Measurements from ENCODE around the gene COX20.
"Not testable (repeated sequence)": the region's sequence is repeated elsewhere in the genome, so short reads cannot be mapped to it uniquely, and the experiment has no call there.

The COX20 gene

DNA sequence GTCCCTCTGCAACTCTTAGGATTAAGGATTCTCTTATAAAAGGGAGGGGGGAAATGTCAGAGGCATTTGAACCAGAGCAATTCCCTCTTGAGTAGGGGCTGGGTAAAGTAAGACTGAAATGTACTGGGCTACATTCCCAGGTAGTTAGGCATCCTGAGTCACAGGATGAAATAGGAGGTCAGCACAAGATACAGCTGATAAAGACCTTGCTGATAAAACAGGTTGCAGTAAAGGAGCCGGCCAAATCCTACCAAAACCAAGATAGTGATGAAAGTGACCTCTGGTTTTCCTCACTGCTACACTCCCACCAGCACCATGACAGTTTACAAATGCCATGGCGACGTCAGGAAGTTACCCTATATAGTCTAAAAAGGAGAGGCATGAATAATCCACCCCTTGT, 14.3 kb upstream of the COX20 start:
- H3K4me3 ChIP-seq (ENCODE audit: low read length), result no peak overlapping the region

DNA sequence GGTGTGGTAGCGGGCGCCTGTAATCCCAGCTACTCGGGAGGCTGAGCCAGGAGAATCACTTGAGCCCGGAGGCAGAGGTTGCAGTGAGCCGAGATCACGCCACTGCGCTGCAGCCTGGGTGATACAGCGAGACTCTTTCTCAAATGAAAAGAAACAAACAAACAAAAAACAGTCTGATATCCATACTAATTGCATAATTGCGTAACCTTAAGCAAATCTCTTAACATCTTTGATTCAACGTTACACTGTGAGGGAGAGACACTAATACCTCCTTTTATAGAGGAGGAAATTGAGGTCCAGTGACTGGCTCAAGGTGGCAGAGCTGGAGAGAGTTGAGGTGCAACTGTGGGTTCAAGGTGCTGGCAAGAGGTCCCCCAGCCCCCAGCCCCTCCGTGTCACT, 12.6 kb upstream of the COX20 start:
- H3K4me3 ChIP-seq (ENCODE audit: low read length), result no peak overlapping the region
- TF ChIP-seq, protein P1, sequence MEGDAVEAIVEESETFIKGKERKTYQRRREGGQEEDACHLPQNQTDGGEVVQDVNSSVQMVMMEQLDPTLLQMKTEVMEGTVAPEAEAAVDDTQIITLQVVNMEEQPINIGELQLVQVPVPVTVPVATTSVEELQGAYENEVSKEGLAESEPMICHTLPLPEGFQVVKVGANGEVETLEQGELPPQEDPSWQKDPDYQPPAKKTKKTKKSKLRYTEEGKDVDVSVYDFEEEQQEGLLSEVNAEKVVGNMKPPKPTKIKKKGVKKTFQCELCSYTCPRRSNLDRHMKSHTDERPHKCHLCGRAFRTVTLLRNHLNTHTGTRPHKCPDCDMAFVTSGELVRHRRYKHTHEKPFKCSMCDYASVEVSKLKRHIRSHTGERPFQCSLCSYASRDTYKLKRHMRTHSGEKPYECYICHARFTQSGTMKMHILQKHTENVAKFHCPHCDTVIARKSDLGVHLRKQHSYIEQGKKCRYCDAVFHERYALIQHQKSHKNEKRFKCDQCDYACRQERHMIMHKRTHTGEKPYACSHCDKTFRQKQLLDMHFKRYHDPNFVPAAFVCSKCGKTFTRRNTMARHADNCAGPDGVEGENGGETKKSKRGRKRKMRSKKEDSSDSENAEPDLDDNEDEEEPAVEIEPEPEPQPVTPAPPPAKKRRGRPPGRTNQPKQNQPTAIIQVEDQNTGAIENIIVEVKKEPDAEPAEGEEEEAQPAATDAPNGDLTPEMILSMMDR (conservative IDR thresholded peaks at IDR 0.05; ENCODE audit: low read depth, low read length), result no peak
- no peak for DNase-seq (ENCODE audit: low read depth)

More for the DNA sequence above, 14.3 kb upstream of the COX20 start:
- TF ChIP-seq, protein P1 (conservative IDR thresholded peaks at IDR 0.05; ENCODE audit: low read depth, low read length), result no peak
- no peak for DNase-seq (ENCODE audit: low read depth)

DNA sequence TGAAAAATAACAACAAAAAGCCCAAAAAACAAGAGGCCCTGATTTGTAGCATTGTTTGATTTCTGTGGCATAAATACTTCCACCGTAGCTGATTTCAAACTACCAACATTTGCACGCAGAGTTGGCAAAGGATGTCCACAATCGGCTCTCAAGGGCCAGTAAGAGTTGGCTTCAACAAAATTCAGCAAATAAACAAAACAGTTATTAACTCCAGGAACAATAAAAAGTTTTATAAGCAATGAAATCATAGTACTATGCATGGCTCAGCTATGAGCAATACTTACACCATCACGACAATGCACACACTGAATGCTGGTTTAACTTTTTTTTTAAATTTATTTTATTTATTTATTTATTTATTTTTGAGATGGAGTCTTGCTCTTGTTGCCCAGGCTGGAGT, 8.7 kb upstream of the COX20 start:
- no peak for DNase-seq (ENCODE audit: low read depth)
- TF ChIP-seq, protein P1 (conservative IDR thresholded peaks at IDR 0.05; ENCODE audit: low read depth, low read length), result no peak
- no peak overlapping the region for H3K4me3 ChIP-seq (ENCODE audit: low read length)

DNA sequence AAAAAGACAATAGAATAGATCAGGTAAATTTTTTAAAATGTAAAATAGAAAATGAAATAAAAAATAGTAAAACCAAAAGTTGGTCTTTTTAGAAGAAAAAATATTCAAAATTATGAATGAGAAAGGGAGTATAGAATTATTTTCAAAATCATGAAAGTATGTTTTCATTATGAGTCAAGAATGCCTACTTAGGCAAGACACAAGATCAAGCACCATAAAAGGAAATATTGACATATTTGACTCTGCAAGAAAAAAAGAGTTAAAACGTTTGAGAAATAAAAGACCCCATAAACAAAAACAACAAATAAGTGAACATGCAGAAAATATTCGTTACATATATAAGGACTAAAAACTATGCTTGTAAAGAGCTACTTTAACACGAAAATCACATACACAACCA, 4.8 kb upstream of the COX20 start:
- DNase-seq (ENCODE audit: low read depth), result no peak
- TF ChIP-seq, protein P1 (conservative IDR thresholded peaks at IDR 0.05; ENCODE audit: low read depth, low read length), result no peak
- no peak overlapping the region for H3K4me3 ChIP-seq (ENCODE audit: low read length)

DNA sequence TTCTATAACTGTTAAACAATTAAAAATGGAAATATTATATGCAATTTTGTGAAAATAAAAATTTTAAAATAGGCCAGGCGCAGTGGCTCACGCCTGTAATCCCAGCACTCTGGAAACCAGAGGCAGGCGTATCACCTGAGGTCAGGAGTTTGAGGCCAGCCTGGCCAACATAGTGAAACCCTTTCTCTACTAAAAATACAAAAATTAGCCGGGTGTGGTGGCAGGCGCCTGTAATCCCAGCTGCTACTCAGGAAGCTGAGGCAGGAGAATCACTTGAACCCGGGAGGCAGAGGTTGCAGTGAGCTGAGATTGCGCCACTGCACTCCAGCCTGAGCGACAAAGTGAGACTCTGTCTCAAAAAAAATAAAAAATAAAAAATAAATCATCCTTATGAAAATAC, 2.2 kb upstream of the COX20 start:
- H3K4me3 ChIP-seq (ENCODE audit: low read length), result peak overlapping the region; percentile 73
- DNase-seq (ENCODE audit: low read depth), result not testable (repeated sequence)

DNA sequence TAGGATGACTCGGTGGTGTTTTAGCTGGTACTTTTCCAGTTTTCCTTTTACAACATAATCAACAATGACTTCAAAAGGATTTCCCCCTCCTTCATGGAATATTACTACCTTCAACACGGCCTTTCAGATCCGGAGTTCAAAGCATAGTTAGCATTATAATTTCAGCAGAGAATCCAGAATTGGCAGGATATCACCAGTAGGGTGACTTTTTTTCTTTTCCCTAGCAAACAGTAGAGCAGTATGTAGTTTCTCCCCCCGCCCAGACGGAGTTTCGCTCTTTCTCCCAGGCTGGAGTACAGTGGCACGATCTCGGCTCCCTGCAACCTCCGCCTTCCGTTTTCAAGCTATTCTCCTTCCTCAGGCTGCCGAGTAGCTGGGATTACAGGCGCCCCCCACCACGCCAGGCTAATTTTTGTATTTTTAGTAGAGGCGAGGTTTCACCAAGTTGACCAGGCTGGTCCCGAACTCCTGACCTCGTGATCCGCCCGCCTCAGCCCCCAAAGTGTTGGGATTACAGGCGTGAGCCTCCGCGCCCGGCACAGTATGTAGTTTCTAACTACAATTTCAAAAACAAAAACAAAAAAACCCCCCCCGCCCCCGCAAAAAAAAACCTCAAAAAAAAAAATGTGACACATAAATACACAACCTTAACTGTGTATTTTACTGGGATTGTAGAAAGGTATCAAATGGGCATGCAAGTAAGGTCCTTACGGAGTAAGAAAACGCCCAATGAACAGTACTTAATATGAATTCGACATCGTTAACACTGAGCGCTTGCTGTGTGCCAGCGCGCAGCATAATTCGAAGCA, 1.5 kb upstream of the COX20 start:
- peak; percentile 71 for DNase-seq (ENCODE audit: low read depth)
- TF ChIP-seq, protein P1 (conservative IDR thresholded peaks at IDR 0.05; ENCODE audit: low read depth, low read length), result peak; percentile 25
- peak overlapping the region; percentile 73 for H3K4me3 ChIP-seq (ENCODE audit: low read length)

DNA sequence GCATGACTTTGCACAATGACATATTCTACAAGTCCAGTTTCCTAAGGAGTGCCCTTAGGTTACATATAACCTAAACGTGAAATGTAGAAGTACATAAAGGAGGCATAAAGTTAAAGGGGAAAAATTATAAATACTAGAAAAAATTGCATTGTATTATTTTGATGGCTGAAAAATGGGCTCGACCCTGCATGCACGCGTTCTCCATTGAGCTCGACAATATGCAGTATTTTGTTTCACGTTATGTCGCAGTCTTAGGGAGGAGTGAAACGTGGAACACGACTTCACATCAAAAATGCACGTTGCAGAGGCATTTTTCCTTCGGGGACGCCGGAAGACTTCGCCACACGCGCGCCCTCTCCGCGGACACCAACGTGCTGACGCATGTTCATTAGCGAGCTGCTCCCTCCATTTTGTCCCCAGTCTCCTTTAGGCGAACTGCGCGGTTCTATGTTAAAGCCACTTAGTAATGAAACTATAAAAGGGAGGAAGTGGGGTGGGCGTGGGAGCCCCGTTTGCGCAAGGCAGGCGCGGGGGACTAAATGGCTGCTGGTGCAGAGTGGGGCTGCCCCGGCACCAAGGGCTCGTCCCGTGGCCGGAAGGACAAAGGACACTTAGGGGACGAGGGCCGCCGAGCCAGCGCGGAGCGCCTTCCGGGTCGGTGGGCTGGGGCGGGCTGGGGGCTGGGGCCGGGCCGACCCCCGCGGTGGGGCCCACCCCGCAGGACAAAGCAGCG, 749 bp upstream of the COX20 start:
- TF ChIP-seq, protein P1 (conservative IDR thresholded peaks at IDR 0.05; ENCODE audit: low read depth, low read length), result no peak
- H3K4me3 ChIP-seq (ENCODE audit: low read length), result peak overlapping the region; percentile 73
- DNase-seq (ENCODE audit: low read depth), result peak; percentile 61

All from retinal pigment epithelial cell (primary cell).